ENCODE results near the gene SRA1. TPM values are rescaled to one million over a fixed set of nuclear protein-coding genes. Genes with fewer than 3 reads are reported as not detected.
A peak's percentile ranks its signal among the peaks of the same experiment; 100 is the strongest.

Gene SRA1
- total and polyA plus RNA-seq, 2 of the 13 experiments (the other 11 are each of a cell fraction or from before 2014, with no cell fraction given), result 14.2 to 32.8 TPM

DNA sequence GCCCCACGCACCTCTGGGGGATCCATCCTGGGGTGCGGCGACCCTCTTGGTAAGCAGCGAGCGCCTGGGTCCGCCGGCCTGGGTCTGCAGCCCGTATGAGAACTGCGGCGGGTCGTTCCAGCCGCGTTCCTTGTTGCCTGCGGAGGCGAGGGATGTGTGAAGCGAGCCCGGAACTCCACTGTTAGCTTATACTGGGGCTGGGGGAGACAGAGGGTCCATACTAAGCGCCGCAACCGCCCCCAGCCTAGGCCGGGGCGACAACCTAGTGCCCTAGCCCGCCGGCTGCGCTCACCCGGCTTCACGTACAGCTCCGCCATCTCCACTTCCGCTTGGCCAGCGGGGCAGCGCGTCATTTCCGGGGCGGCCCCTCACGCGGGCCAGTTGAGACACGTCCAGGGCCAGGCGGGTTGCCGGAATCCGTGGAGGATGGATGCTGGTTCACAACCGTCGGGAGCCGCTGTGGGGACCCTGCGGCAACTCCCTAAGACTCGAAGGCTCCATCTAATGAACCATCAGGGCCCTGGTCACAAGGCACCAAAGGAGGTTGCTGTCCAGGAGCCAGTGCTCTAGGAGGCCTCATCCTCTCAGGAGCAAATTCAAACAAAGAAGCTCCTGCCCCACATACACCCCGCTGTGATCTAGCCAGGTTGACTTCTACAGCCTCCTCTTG lies at the start of gene SRA1 (continued):
- TF ChIP-seq ZNF136 (CRISPR knock-in tag; IDR thresholded peaks at IDR 0.05; ENCODE audit: low read depth) (no peak), ZNF777 (CRISPR knock-in tag; IDR thresholded peaks at IDR 0.05) (peak; percentile 89), SATB2 (CRISPR knock-in tag; IDR thresholded peaks at IDR 0.05) (no peak), SYNCRIP (IDR thresholded peaks at IDR 0.05; ENCODE audit: insufficient read depth, low read depth, low read length) (no peak), ZNF878 (CRISPR knock-in tag; IDR thresholded peaks at IDR 0.05) (peak; percentile 67; the same call in 1 of the 2 replicates), MEF2D (CRISPR knock-in tag; IDR thresholded peaks at IDR 0.05) (no peak), JUND (CRISPR knock-in tag; IDR thresholded peaks at IDR 0.05) (0 out of 2 replicates have a peak, but pooled peaks have one; percentile 42), PPARG (CRISPR knock-in tag; conservative IDR thresholded peaks at IDR 0.05) (peak; percentile 12; the same call in 1 of the 2 replicates), SMYD3 (CRISPR knock-in tag; IDR thresholded peaks at IDR 0.05) (no peak), IRF2 (CRISPR knock-in tag; IDR thresholded peaks at IDR 0.05) (peak; percentile 77), SIX4 (CRISPR knock-in tag; IDR thresholded peaks at IDR 0.05) (no peak), TEAD2 (CRISPR knock-in tag; IDR thresholded peaks at IDR 0.05) (no peak), KAT2B (IDR thresholded peaks at IDR 0.05; ENCODE audit: borderline replicate concordance, low read depth, low read length) (no peak), BRD4 (CRISPR knock-in tag; IDR thresholded peaks at IDR 0.05) (peak; percentile 86), ZNF10 (CRISPR knock-in tag; IDR thresholded peaks at IDR 0.05; ENCODE audit: borderline replicate concordance, low read depth) (no peak), TOPORS (CRISPR knock-in tag; IDR thresholded peaks at IDR 0.05) (peak; percentile 18; the same call in 1 of the 2 replicates), GABPA (IDR thresholded peaks at IDR 0.05; ENCODE audit: low read depth, low read length) (peak; percentile 93), GABPA (CRISPR knock-in tag; IDR thresholded peaks at IDR 0.05; ENCODE audit: low read depth) (peak; percentile 98), AHR (CRISPR knock-in tag; IDR thresholded peaks at IDR 0.05) (no peak), ZNF33A (CRISPR knock-in tag; IDR thresholded peaks at IDR 0.05; ENCODE audit: borderline replicate concordance) (no peak), ZNF615 (CRISPR knock-in tag; IDR thresholded peaks at IDR 0.05; ENCODE audit: borderline replicate concordance) (peak; percentile 33; the same call in 1 of the 2 replicates), RORA (CRISPR knock-in tag; IDR thresholded peaks at IDR 0.05) (no peak), POLR2A (IDR thresholded peaks at IDR 0.05; ENCODE audit: insufficient read depth in 1 of 2, low read depth in 2 of 2, low read length in 2 of 2) (peak; percentile 82 to 95), NFIB (CRISPR knock-in tag; IDR thresholded peaks at IDR 0.05; ENCODE audit: borderline replicate concordance) (no peak), KLF12 (CRISPR knock-in tag; IDR thresholded peaks at IDR 0.05; ENCODE audit: borderline replicate concordance) (no peak; the same call in 1 of the 2 replicates), ONECUT2 (CRISPR knock-in tag; IDR thresholded peaks at IDR 0.05) (no peak), SAP130 (CRISPR knock-in tag; IDR thresholded peaks at IDR 0.05; ENCODE audit: low read depth) (peak; percentile 97)
- TF ChIP-seq, protein P1, sequence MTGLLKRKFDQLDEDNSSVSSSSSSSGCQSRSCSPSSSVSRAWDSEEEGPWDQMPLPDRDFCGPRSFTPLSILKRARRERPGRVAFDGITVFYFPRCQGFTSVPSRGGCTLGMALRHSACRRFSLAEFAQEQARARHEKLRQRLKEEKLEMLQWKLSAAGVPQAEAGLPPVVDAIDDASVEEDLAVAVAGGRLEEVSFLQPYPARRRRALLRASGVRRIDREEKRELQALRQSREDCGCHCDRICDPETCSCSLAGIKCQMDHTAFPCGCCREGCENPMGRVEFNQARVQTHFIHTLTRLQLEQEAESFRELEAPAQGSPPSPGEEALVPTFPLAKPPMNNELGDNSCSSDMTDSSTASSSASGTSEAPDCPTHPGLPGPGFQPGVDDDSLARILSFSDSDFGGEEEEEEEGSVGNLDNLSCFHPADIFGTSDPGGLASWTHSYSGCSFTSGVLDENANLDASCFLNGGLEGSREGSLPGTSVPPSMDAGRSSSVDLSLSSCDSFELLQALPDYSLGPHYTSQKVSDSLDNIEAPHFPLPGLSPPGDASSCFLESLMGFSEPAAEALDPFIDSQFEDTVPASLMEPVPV (CRISPR knock-in tag; IDR thresholded peaks at IDR 0.05), result peak; percentile 73; the same call in 1 of the 2 replicates
- TF ChIP-seq, protein P2, sequence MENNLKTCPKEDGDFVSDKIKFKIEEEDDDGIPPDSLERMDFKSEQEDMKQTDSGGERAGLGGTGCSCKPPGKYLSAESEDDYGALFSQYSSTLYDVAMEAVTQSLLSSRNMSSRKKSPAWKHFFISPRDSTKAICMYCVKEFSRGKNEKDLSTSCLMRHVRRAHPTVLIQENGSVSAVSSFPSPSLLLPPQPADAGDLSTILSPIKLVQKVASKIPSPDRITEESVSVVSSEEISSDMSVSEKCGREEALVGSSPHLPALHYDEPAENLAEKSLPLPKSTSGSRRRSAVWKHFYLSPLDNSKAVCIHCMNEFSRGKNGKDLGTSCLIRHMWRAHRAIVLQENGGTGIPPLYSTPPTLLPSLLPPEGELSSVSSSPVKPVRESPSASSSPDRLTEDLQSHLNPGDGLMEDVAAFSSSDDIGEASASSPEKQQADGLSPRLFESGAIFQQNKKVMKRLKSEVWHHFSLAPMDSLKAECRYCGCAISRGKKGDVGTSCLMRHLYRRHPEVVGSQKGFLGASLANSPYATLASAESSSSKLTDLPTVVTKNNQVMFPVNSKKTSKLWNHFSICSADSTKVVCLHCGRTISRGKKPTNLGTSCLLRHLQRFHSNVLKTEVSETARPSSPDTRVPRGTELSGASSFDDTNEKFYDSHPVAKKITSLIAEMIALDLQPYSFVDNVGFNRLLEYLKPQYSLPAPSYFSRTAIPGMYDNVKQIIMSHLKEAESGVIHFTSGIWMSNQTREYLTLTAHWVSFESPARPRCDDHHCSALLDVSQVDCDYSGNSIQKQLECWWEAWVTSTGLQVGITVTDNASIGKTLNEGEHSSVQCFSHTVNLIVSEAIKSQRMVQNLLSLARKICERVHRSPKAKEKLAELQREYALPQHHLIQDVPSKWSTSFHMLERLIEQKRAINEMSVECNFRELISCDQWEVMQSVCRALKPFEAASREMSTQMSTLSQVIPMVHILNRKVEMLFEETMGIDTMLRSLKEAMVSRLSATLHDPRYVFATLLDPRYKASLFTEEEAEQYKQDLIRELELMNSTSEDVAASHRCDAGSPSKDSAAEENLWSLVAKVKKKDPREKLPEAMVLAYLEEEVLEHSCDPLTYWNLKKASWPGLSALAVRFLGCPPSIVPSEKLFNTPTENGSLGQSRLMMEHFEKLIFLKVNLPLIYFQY (CRISPR knock-in tag; IDR thresholded peaks at IDR 0.05; ENCODE audit: borderline replicate concordance), result peak; percentile 69; the same call in 1 of the 2 replicates

Data from HepG2 (cell line).